ENCODE measurements around the gene HELZ2.

GRCh38 chr20:63539092-63539430, 35.0 kb downstream of the HELZ2 start:
- TF ChIP-seq CTCF (IDR thresholded peaks at IDR 0.05 in 2 of 3, conservative IDR thresholded peaks at IDR 0.05 in 1 of 3; ENCODE audit: control insufficient read depth in 2 of 3, extremely low read depth in 1 of 3, insufficient read depth in 1 of 3, low read depth in 3 of 3, low read length in 3 of 3) (no peak), FOXM1 (IDR thresholded peaks at IDR 0.05; ENCODE audit: low read depth, low read length) (no peak), ATF2 (IDR thresholded peaks at IDR 0.05; ENCODE audit: low read length) (no peak), POLR2AphosphoS5 (IDR thresholded peaks at IDR 0.05; ENCODE audit: low read length) (no peak), SPI1 (IDR thresholded peaks at IDR 0.05; ENCODE audit: borderline replicate concordance, insufficient read depth, low read depth, low read length) (no peak), EP300 (IDR thresholded peaks at IDR 0.05; ENCODE audit: borderline replicate concordance in 1 of 2, control insufficient read depth in 1 of 2, low read depth in 2 of 2, low read length in 2 of 2) (no peak), MAX (IDR thresholded peaks at IDR 0.05; ENCODE audit: low read depth, low read length) (no peak), POLR2A (IDR thresholded peaks at IDR 0.05; ENCODE audit: low read depth, low read length) (no peak), SIN3A (IDR thresholded peaks at IDR 0.05; ENCODE audit: low read depth, low read length) (no peak)
- TF ChIP-seq, protein P1, sequence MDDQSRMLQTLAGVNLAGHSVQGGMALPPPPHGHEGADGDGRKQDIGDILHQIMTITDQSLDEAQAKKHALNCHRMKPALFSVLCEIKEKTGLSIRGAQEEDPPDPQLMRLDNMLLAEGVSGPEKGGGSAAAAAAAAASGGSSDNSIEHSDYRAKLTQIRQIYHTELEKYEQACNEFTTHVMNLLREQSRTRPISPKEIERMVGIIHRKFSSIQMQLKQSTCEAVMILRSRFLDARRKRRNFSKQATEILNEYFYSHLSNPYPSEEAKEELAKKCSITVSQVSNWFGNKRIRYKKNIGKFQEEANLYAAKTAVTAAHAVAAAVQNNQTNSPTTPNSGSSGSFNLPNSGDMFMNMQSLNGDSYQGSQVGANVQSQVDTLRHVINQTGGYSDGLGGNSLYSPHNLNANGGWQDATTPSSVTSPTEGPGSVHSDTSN (IDR thresholded peaks at IDR 0.05; ENCODE audit: insufficient replicate concordance, low read depth, low read length) = no peak
- TF ChIP-seq, protein P2, sequence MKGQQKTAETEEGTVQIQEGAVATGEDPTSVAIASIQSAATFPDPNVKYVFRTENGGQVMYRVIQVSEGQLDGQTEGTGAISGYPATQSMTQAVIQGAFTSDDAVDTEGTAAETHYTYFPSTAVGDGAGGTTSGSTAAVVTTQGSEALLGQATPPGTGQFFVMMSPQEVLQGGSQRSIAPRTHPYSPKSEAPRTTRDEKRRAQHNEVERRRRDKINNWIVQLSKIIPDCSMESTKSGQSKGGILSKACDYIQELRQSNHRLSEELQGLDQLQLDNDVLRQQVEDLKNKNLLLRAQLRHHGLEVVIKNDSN (IDR thresholded peaks at IDR 0.05; ENCODE audit: borderline replicate concordance, extremely low read length, insufficient read depth, low read depth, low read length) = no peak

All from GM12878 (cell line).